Upper lobe of left lung (tissue), 4 donors: ENCODE measurements around the gene KCNAB1.

Experiments
- EP300 ChIP-seq, 4 donors: sonication (generic); formaldehyde crosslinking; IDR thresholded peaks; one replicate each; pipeline ENCODE4 v1.5.1; 2017; ENCODE audit warnings: antibody characterized with exemption in 4 of 4, control low read depth in 2 of 4
- POLR2A ChIP-seq, 4 donors: fragments of 450-650 bp; IDR thresholded peaks; one replicate each; pipeline ENCODE4 v1.5.1; 2016 to 2017; ENCODE audit warnings: antibody characterized with exemption in 4 of 4, mild to moderate bottlenecking in 2 of 4
- TF ChIP-seq, protein P1 (sequence below), 6 experiments: fragments of 450-650 bp in 4 of 6; fragments of 200-600 bp in 2 of 6; sonication (generic) in 2 of 6; IDR thresholded peaks; one replicate each; pipeline ENCODE4 v1.5.1; 2016 to 2019; ENCODE audit warnings: antibody characterized with exemption in 6 of 6

GRCh38 chr3:156131799-156132198 is 11.4 kb downstream of the KCNAB1 start:
- TF ChIP-seq, protein P1, sequence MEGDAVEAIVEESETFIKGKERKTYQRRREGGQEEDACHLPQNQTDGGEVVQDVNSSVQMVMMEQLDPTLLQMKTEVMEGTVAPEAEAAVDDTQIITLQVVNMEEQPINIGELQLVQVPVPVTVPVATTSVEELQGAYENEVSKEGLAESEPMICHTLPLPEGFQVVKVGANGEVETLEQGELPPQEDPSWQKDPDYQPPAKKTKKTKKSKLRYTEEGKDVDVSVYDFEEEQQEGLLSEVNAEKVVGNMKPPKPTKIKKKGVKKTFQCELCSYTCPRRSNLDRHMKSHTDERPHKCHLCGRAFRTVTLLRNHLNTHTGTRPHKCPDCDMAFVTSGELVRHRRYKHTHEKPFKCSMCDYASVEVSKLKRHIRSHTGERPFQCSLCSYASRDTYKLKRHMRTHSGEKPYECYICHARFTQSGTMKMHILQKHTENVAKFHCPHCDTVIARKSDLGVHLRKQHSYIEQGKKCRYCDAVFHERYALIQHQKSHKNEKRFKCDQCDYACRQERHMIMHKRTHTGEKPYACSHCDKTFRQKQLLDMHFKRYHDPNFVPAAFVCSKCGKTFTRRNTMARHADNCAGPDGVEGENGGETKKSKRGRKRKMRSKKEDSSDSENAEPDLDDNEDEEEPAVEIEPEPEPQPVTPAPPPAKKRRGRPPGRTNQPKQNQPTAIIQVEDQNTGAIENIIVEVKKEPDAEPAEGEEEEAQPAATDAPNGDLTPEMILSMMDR (IDR thresholded peaks at IDR 0.05), result no peak
- TF ChIP-seq POLR2A (IDR thresholded peaks at IDR 0.05) (no peak), EP300 (IDR thresholded peaks at IDR 0.05) (no peak)
